GM23248 (cell line): ENCODE results near the gene NAA25. TPM values are rescaled to one million over a fixed set of nuclear protein-coding genes. Genes with fewer than 3 reads are reported as not detected.
A peak's percentile ranks its signal among the peaks of the same experiment; 100 is the strongest.

Source experiments
- DNase-seq: peaks from one replicate; pipeline ENCODE4 v3.0.0-alpha.2; 2015
- H2AFZ ChIP-seq: fragments of 200-600 bp; sonication (generic); 2 replicates; pipeline ENCODE4 v1.6.1; 2016; ENCODE audit warnings: antibody characterized with exemption
- H3F3A ChIP-seq: fragments of 200-600 bp; sonication (generic); 2 replicates; pipeline ENCODE4 v1.6.1; 2016; ENCODE audit warnings: mild to moderate bottlenecking, antibody characterized with exemption, mixed run types; ENCODE audit not compliant: insufficient read depth
- H3K27ac ChIP-seq: fragments of 200-600 bp; sonication (generic); 2 replicates; pipeline ENCODE4 v1.5.1; 2016; ENCODE audit warnings: mild to moderate bottlenecking
- H3K27me3 ChIP-seq: fragments of 200-600 bp; sonication (generic); replicated peaks from 2 replicates; pipeline ENCODE4 v1.6.1; 2016; ENCODE audit warnings: mild to moderate bottlenecking; ENCODE audit not compliant: insufficient read depth
- H3K36me3 ChIP-seq: fragments of 200-600 bp; sonication (generic); 2 replicates; pipeline ENCODE4 v1.6.1; 2016; ENCODE audit warnings: low read depth, mild to moderate bottlenecking
- H3K4me1 ChIP-seq: fragments of 200-600 bp; sonication (generic); 2 replicates; pipeline ENCODE4 v1.6.1; 2016; ENCODE audit warnings: mild to moderate bottlenecking; ENCODE audit not compliant: insufficient read depth
- H3K4me2 ChIP-seq: fragments of 200-600 bp; sonication (generic); one replicate; pipeline ENCODE4 v1.6.1; 2016; ENCODE audit warnings: mild to moderate bottlenecking; ENCODE audit not compliant: unreplicated experiment
- H3K4me3 ChIP-seq: fragments of 200-600 bp; sonication (generic); 2 replicates; pipeline ENCODE4 v1.5.1; 2016; ENCODE audit warnings: mild to moderate bottlenecking
- H3K79me2 ChIP-seq: fragments of 200-600 bp; sonication (generic); 2 replicates; pipeline ENCODE4 v1.6.1; 2016; ENCODE audit warnings: mild to moderate bottlenecking; ENCODE audit not compliant: insufficient read depth
- H3K9ac ChIP-seq: fragments of 200-600 bp; sonication (generic); 2 replicates; pipeline ENCODE4 v1.6.1; 2016; ENCODE audit warnings: mild to moderate bottlenecking
- H3K9me2 ChIP-seq: fragments of 200-600 bp; sonication (generic); 2 replicates; pipeline ENCODE4 v1.6.1; 2016; ENCODE audit warnings: mixed run types, mild to moderate bottlenecking, moderate library complexity; ENCODE audit not compliant: insufficient read depth
- H3K9me3 ChIP-seq: fragments of 200-600 bp; sonication (generic); one replicate; pipeline ENCODE4 v1.6.1; 2017; ENCODE audit warnings: low read depth
- H4K20me1 ChIP-seq: fragments of 200-600 bp; sonication (generic); 2 replicates; pipeline ENCODE4 v1.6.0; 2016; ENCODE audit not compliant: insufficient read depth
- EZH2 ChIP-seq: fragments of 200-600 bp; sonication (generic); IDR thresholded peaks from 2 replicates; pipeline ENCODE4 v1.6.1; 2018; ENCODE audit warnings: antibody characterized with exemption, mild to moderate bottlenecking; ENCODE audit not compliant: insufficient read depth, poor library complexity, severe bottlenecking
- EZH2phosphoT487 ChIP-seq: fragments of 200-600 bp; sonication (generic); IDR thresholded peaks from 2 replicates; pipeline ENCODE4 v1.6.1; 2018; ENCODE audit warnings: antibody characterized with exemption, moderate library complexity, mild to moderate bottlenecking, low read depth; ENCODE audit not compliant: insufficient read depth
- WGBS, 2 experiments: methylation state at CpG; one replicate each; pipeline ENCODE4 v1.1.6; 2015 to 2017; ENCODE audit warnings: low lambda C conversion rate in 2 of 2, low coverage in 1 of 2; ENCODE audit errors: missing lambda C conversion rate in 2 of 2; 5-methylcytosine and 5-hydroxymethylcytosine counted together
- in situ Hi-C: fragments of 300-500 bp; cut with MboI; formaldehyde crosslinking; loops from 2 replicates; pipeline ENCODE4 v1.15.0; 2020
- polyA plus RNA-seq: library from polyadenylated mRNA; unstranded; fragments of >200 nt; fragmentation: Nextera tagmentation; extraction: Ambion mirVana; gene quantifications from 2 replicates; pipeline ENCODE4 v1.2.1, GENCODE V29; 2016
- total RNA-seq: library from RNA; depleted of rRNA; stranded (reverse); fragments of >200 nt; shearing (Covaris generic); gene quantifications from 2 replicates; pipeline ENCODE4 v1.2.3, GENCODE V29; 2014

The NAA25 gene
- total and polyA plus RNA-seq, 2 experiments from 2014 or later: 15.2 to 16.1 TPM

GRCh38 chr12:112126000-112126438 lies 17.4 kb upstream of the NAA25 start:
- Histone ChIP-seq H3K9me2 (no peaks in the 10 kb centered on the region), H3K27me3 (no peaks in the 10 kb centered on the region), H4K20me1 (no peaks in the 10 kb centered on the region), H3F3A (peaks cover 15% of the 10 kb centered on the region; the same call in 1 of the 2 replicates), H3K27ac (peak overlapping the region; percentile 88), H3K9me3 (no peaks in the 10 kb centered on the region), H3K79me2 (peaks cover 52% of the 10 kb centered on the region), H3K9ac (peak overlapping the region; percentile 94), H3K4me3 (peak overlapping the region; percentile 86), H3K36me3 (peaks cover 2% of the 10 kb centered on the region; the same call in 1 of the 2 replicates), H3K4me2 (peak overlapping the region; percentile 97), H3K4me1 (peaks cover 64% of the 10 kb centered on the region), H2AFZ (peak overlapping the region; percentile 70)
- in situ Hi-C loops: no loop called here
- TF ChIP-seq EZH2 (no peak), EZH2phosphoT487 (no peak)
- 1 to 4% methylated on average over 25 of the region's 25 CpGs for WGBS, 2 experiments
- no peak for DNase-seq

- peak within 1 kb of the TSS; percentile 70 for H2AFZ ChIP-seq
- no peaks in the 10 kb centered on the region for H3K36me3 ChIP-seq
- peak; percentile 99 for DNase-seq
- H3K4me2 ChIP-seq: peak within 1 kb of the TSS; percentile 97
- no peaks in the 10 kb centered on the region for H3K27me3 ChIP-seq
- H3K27ac ChIP-seq: peak within 1 kb of the TSS; percentile 88
- no peaks in the 10 kb centered on the region for H3K9me2 ChIP-seq
- H3K9ac ChIP-seq: peak within 1 kb of the TSS; percentile 94
- H3F3A ChIP-seq: peaks cover 15% of the 10 kb centered on the region; the same call in 1 of the 2 replicates
- H3K9me3 ChIP-seq: no peaks in the 10 kb centered on the region
- TF ChIP-seq EZH2phosphoT487 (no peak), EZH2 (no peak)
- 0 to 1% methylated on average over 36 to 44 of the region's 63 CpGs for WGBS, 2 experiments
- no peaks in the 10 kb centered on the region for H4K20me1 ChIP-seq
- peaks cover 58% of the 10 kb centered on the region for H3K4me1 ChIP-seq
- H3K4me3 ChIP-seq: peak within 1 kb of the TSS; percentile 86
- in situ Hi-C loops: no loop called here
- peaks cover 46% of the 10 kb centered on the region for H3K79me2 ChIP-seq
Observed at GRCh38 chr12:112125250-112125999, 16.8 kb upstream of the NAA25 start, which contains the start of gene TRAFD1. TRAFD1 (plus strand) TSS chr12:112125560; CDS start chr12:112130523, 4,963 bp downstream.

- Histone ChIP-seq H3K9ac (no peak overlapping the region), H3K79me2 (peaks cover 44% of the 10 kb centered on the region), H3F3A (peaks cover 15% of the 10 kb centered on the region; the same call in 1 of the 2 replicates), H3K4me2 (peak overlapping the region; percentile 67), H3K4me1 (peaks cover 52% of the 10 kb centered on the region), H2AFZ (peak overlapping the region; percentile 3; the same call in 1 of the 2 replicates), H4K20me1 (no peaks in the 10 kb centered on the region), H3K27ac (peak overlapping the region; percentile 88), H3K27me3 (no peaks in the 10 kb centered on the region), H3K9me3 (no peaks in the 10 kb centered on the region), H3K36me3 (no peaks in the 10 kb centered on the region), H3K9me2 (no peaks in the 10 kb centered on the region), H3K4me3 (peak overlapping the region; percentile 86)
- in situ Hi-C loops: no loop called here
- WGBS, 2 experiments: 0 to 3% methylated on average over 1 of the region's 1 CpG
- TF ChIP-seq EZH2phosphoT487 (no peak), EZH2 (no peak)
- no peak for DNase-seq
Observed at GRCh38 chr12:112124918-112125249, 16.3 kb upstream of the NAA25 start.

GRCh38 chr12:112122823-112123690 lies 14.5 kb upstream of the NAA25 start:
- 53 to 57% methylated on average over 12 of the region's 12 CpGs for WGBS, 2 experiments
- no peaks in the 10 kb centered on the region for H3K27me3 ChIP-seq
- peak overlapping the region; percentile 55 for H3K27ac ChIP-seq
- peak; percentile 75 for DNase-seq
- H2AFZ ChIP-seq: peak overlapping the region; percentile 68
- H3F3A ChIP-seq: peaks cover 15% of the 10 kb centered on the region; the same call in 1 of the 2 replicates
- peaks cover 38% of the 10 kb centered on the region for H3K4me1 ChIP-seq
- no peak overlapping the region for H3K4me3 ChIP-seq
- H3K4me2 ChIP-seq: peak overlapping the region; percentile 37
- H3K9ac ChIP-seq: 0 out of 2 replicates have a peak overlapping the region, but pooled peaks have one; percentile 1
- H3K79me2 ChIP-seq: peaks cover 26% of the 10 kb centered on the region
- H3K9me3 ChIP-seq: no peaks in the 10 kb centered on the region
- no peaks in the 10 kb centered on the region for H3K9me2 ChIP-seq
- TF ChIP-seq EZH2 (no peak), EZH2phosphoT487 (no peak)
- no peaks in the 10 kb centered on the region for H3K36me3 ChIP-seq
- in situ Hi-C loops: no loop called here
- H4K20me1 ChIP-seq: no peaks in the 10 kb centered on the region
